Hepatocyte (in vitro differentiated cells): ENCODE results near the gene MKRN2OS. TPM values are rescaled to one million over a fixed set of nuclear protein-coding genes. Genes with fewer than 3 reads are reported as not detected.

Source experiments
- DNase-seq: peaks from one replicate; pipeline ENCODE4 v3.0.0-alpha.2; 2016; ENCODE audit warnings: low spot score
- H2AFZ ChIP-seq: fragments of 200-600 bp; sonication (generic); 2 replicates; pipeline ENCODE4 v1.6.0; 2016; ENCODE audit warnings: antibody characterized with exemption, mild to moderate bottlenecking
- H3K27ac ChIP-seq: fragments of 200-600 bp; sonication (generic); 2 replicates; pipeline ENCODE4 v1.5.1; 2016; ENCODE audit warnings: mild to moderate bottlenecking
- H3K27me3 ChIP-seq: fragments of 200-600 bp; sonication (generic); 2 replicates; pipeline ENCODE4 v1.6.1; 2016
- H3K36me3 ChIP-seq: fragments of 200-600 bp; sonication (generic); replicated peaks from 2 replicates; pipeline ENCODE4 v1.5.1; 2016; ENCODE audit warnings: low read depth; ENCODE audit not compliant: insufficient read depth
- H3K4me1 ChIP-seq: fragments of 200-600 bp; sonication (generic); 2 replicates; pipeline ENCODE4 v1.5.1; 2016; ENCODE audit warnings: mild to moderate bottlenecking, moderate library complexity; ENCODE audit not compliant: insufficient read depth
- H3K4me2 ChIP-seq: fragments of 200-600 bp; sonication (generic); 2 replicates; pipeline ENCODE4 v1.6.0; 2016
- H3K4me3 ChIP-seq: fragments of 200-600 bp; sonication (generic); 2 replicates; pipeline ENCODE4 v1.5.1; 2016; ENCODE audit warnings: mild to moderate bottlenecking
- H3K79me2 ChIP-seq: fragments of 200-600 bp; sonication (generic); 2 replicates; pipeline ENCODE4 v1.6.0; 2017; ENCODE audit warnings: mild to moderate bottlenecking
- H3K9me2 ChIP-seq: fragments of 200-600 bp; sonication (generic); replicated peaks from 2 replicates; pipeline ENCODE4 v1.6.0; 2017; ENCODE audit warnings: mild to moderate bottlenecking; ENCODE audit not compliant: insufficient read depth
- H3K9me3 ChIP-seq: fragments of 200-600 bp; sonication (generic); 2 replicates; pipeline ENCODE4 v1.5.1; 2016; ENCODE audit warnings: low read depth, mild to moderate bottlenecking
- H4K20me1 ChIP-seq: fragments of 200-600 bp; sonication (generic); 2 replicates; pipeline ENCODE4 v1.6.0; 2016; ENCODE audit warnings: mild to moderate bottlenecking; ENCODE audit not compliant: insufficient read depth, poor library complexity, severe bottlenecking
- EZH2 ChIP-seq: fragments of 200-600 bp; sonication (generic); IDR thresholded peaks from 2 replicates; pipeline ENCODE4 v1.6.1; 2016; ENCODE audit warnings: antibody characterized with exemption, mild to moderate bottlenecking, borderline replicate concordance
- EZH2phosphoT487 ChIP-seq: fragments of 200-600 bp; sonication (generic); IDR thresholded peaks from one replicate; pipeline ENCODE4 v1.6.1; 2018; ENCODE audit warnings: antibody characterized with exemption, mild to moderate bottlenecking, low read depth, moderate library complexity; ENCODE audit not compliant: unreplicated experiment, severe bottlenecking
- WGBS: methylation state at CpG from one replicate; pipeline ENCODE4 v1.1.6; 2016; ENCODE audit warnings: low lambda C conversion rate; ENCODE audit errors: missing lambda C conversion rate; 5-methylcytosine and 5-hydroxymethylcytosine counted together
- polyA plus RNA-seq: library from polyadenylated mRNA; unstranded; fragments of >200 nt; fragmentation: Nextera tagmentation; extraction: Ambion mirVana; gene quantifications from 2 replicates; pipeline ENCODE4 v1.2.1, GENCODE V29; 2016
- total RNA-seq: library from RNA; depleted of rRNA; stranded (reverse); fragments of >200 nt; gene quantifications from 2 replicates; pipeline ENCODE4 v1.2.3, GENCODE V29; 2014
- TF ChIP-seq, protein P1 (sequence below): fragments of 200-600 bp; sonication (generic); IDR thresholded peaks from 2 replicates; pipeline ENCODE4 v1.5.1; 2016; ENCODE audit warnings: antibody characterized with exemption, mild to moderate bottlenecking; ENCODE audit not compliant: poor library complexity

MKRN2OS gene
- total and polyA plus RNA-seq, 2 experiments from 2014 or later, result 3.0 to 3.3 TPM

DNA sequence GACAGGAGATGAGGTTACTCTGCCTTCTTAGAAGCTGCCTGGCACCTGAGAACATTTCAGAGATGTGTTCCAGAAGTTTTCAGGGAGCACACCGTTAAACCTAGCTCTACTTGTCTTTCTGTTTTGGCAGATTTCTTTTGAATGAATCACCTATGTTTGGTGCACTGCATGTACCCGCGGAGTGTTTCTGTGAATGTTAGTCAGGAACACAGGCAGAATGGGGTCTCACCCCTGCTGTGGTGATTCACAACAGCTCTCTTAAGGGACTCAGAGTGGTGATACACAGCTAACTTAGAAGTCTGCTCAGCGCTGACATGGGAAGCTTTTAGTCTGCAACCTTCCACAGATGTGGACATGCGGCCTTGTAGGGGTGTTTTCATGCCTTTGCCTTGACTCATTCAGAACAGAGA lies 37.0 kb downstream of the MKRN2OS start:
- no peaks in the 10 kb centered on the region for H3K36me3 ChIP-seq
- WGBS, result 49% methylated on average over 5 of the region's 5 CpGs
- no peaks in the 10 kb centered on the region for H3K79me2 ChIP-seq
- H3K9me3 ChIP-seq, result no peaks in the 10 kb centered on the region
- H3K4me2 ChIP-seq, result peak overlapping the region; percentile 33
- H3K4me3 ChIP-seq, result no peak overlapping the region
- H3K27me3 ChIP-seq, result no peaks in the 10 kb centered on the region
- no peaks in the 10 kb centered on the region for H4K20me1 ChIP-seq
- TF ChIP-seq EZH2phosphoT487, result no peak
- TF ChIP-seq, protein P1, sequence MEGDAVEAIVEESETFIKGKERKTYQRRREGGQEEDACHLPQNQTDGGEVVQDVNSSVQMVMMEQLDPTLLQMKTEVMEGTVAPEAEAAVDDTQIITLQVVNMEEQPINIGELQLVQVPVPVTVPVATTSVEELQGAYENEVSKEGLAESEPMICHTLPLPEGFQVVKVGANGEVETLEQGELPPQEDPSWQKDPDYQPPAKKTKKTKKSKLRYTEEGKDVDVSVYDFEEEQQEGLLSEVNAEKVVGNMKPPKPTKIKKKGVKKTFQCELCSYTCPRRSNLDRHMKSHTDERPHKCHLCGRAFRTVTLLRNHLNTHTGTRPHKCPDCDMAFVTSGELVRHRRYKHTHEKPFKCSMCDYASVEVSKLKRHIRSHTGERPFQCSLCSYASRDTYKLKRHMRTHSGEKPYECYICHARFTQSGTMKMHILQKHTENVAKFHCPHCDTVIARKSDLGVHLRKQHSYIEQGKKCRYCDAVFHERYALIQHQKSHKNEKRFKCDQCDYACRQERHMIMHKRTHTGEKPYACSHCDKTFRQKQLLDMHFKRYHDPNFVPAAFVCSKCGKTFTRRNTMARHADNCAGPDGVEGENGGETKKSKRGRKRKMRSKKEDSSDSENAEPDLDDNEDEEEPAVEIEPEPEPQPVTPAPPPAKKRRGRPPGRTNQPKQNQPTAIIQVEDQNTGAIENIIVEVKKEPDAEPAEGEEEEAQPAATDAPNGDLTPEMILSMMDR, result no peak
- no peak for TF ChIP-seq EZH2
- H3K9me2 ChIP-seq, result no peaks in the 10 kb centered on the region
- peak overlapping the region; percentile 65 for H3K27ac ChIP-seq
- peak; percentile 63 for DNase-seq
- no peak overlapping the region for H2AFZ ChIP-seq
- H3K4me1 ChIP-seq, result no peaks in the 10 kb centered on the region

DNA sequence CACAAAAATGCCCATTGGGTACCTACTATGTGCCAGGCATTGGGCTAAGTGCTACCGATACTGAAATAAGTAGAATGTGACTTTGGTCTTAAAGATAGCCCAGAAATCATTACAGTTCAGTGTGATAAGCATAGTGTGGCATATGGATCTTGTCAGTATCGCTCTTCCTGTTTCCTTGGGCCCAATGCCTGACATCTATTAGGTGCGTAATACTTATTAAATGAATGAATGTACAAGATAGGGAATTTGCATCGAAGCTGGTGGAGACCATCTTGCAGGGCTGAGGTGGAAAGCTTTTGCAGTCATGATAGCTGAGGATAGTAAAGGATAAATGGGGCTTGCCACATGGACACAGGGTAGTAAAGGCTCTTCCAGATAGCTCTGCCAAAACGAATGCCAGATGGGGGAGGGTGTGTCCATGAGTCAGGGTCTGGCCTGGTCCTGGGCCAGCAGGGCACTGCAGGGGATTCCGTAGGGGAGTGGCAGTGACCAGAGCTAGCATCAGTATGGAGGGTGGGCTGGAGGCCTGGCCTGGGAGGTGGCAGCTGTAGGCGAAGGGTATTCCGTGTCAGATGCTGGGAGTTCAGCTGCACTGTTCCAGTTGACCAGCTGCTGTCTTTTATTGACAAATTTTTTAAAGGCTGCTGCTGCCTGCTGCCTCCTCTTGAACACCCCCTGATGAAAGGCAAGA lies 37.6 kb downstream of the MKRN2OS start:
- no peaks in the 10 kb centered on the region for H3K79me2 ChIP-seq
- no peaks in the 10 kb centered on the region for H3K27me3 ChIP-seq
- H3K4me1 ChIP-seq, result no peaks in the 10 kb centered on the region
- peak overlapping the region; percentile 33 for H3K4me2 ChIP-seq
- 83% methylated on average over 8 of the region's 8 CpGs for WGBS
- no peaks in the 10 kb centered on the region for H3K9me2 ChIP-seq
- H3K9me3 ChIP-seq, result no peaks in the 10 kb centered on the region
- no peaks in the 10 kb centered on the region for H4K20me1 ChIP-seq
- H2AFZ ChIP-seq, result no peak overlapping the region
- H3K4me3 ChIP-seq, result no peak overlapping the region
- H3K27ac ChIP-seq, result peak overlapping the region; percentile 65
- peak; percentile 13 for DNase-seq
- TF ChIP-seq EZH2phosphoT487 (no peak), EZH2 (no peak)
- TF ChIP-seq, protein P1, result no peak
- no peaks in the 10 kb centered on the region for H3K36me3 ChIP-seq

DNA sequence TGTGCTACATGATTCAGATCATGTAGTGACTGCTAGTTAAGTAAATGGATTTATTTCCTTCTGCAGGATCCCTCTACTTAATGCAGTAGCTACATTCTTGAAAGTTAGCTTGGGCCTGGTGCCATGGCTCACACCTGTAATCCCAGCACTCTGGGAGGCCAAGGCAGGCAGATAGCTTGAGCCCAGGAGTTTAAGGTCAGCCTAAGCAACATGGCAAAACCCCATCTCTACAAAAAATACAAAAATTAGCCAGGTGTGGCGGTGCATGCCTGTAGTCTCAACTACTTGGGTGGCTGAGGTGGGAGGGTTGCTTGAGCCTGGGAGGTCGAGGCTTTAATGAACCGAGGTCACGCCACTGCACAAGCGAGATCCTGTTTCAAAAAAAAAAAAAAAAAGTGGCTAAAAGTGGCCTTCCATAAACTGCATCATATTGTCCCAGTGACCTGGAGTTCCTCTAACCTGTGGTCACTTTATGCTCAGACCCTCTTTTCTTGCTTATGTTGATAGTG lies 39.0 kb downstream of the MKRN2OS start:
- Histone ChIP-seq H4K20me1 (no peaks in the 10 kb centered on the region), H2AFZ (no peak overlapping the region), H3K9me3 (no peaks in the 10 kb centered on the region), H3K9me2 (no peaks in the 10 kb centered on the region), H3K4me2 (no peak overlapping the region), H3K36me3 (no peaks in the 10 kb centered on the region), H3K4me1 (peaks cover under 1% of the 10 kb centered on the region), H3K79me2 (no peaks in the 10 kb centered on the region), H3K4me3 (no peak overlapping the region), H3K27ac (no peak overlapping the region), H3K27me3 (no peaks in the 10 kb centered on the region)
- DNase-seq, result no peak
- TF ChIP-seq EZH2 (no peak), EZH2phosphoT487 (no peak)
- TF ChIP-seq, protein P1, result no peak
- 92% methylated on average over 5 of the region's 5 CpGs for WGBS
